ENCODE results near the gene SLC6A3. TPM values are rescaled to one million over a fixed set of nuclear protein-coding genes. Genes with fewer than 3 reads are reported as not detected.

Gene SLC6A3
- total and polyA plus RNA-seq, 2 donors (not counting 3 experiments of a cell fraction or from before 2014, with no cell fraction given), result not detected

DNA sequence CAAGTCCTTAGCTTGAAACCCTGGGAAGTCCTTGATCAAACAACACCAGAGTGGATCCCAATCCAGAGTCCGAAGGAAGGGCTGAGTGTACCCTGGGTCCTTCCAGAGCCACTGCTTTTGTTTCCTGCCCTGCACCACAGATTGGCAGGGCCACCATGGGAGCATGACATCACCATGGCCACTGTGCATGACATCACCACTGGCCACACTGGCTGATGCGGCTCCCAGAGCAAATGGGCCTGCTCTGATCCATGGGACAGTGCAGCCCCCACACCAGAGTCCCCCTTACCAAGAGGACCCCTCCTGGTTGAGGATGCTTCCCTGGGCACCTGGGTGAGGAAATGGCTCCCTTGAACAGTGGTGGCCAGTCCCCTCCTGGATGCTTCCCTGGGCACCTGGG lies 9.9 kb downstream of the SLC6A3 start:
- no peak for FAIRE-seq

More for the DNA sequence above, 9.9 kb downstream of the SLC6A3 start:
- BruUV-seq (replicated peaks), result no TSS peak
- intact Hi-C loops (cut with micrococcal nuclease) (no loop called here), dilution Hi-C loops (cut with MboI; ENCODE audit: extremely low pct_ligation_motif_present, low sequenced_read_pairs) (no loop called here)
- no peak for DNase-seq (ENCODE audit: low read depth, low spot score)
- no peak overlapping the region for H3K9ac ChIP-seq (replicated peaks; ENCODE audit: extremely low read depth, insufficient read depth, low read length)
- no peaks in the 10 kb centered on the region for H3K4me1 ChIP-seq (ENCODE audit: control insufficient read depth, extremely low read depth, insufficient read depth, low read length)
- H3K4me3 ChIP-seq (replicated peaks in 1 of 3; ENCODE audit: insufficient read depth in 1 of 3, low read depth in 1 of 3, low read length in 3 of 3), result no peak overlapping the region
- POLR2A ChIA-PET, result no interaction called here
- CTCF ChIA-PET, result no interaction called here
- H3K9me1 ChIP-seq (replicated peaks; ENCODE audit: control insufficient read depth, extremely low read depth, insufficient read depth, low read length), result no peaks in the 10 kb centered on the region
- no peaks in the 10 kb centered on the region for H3K27me3 ChIP-seq (ENCODE audit: control insufficient read depth in 2 of 2, insufficient read depth in 2 of 2, low read length in 2 of 2)
- no peak overlapping the region for H3K4me2 ChIP-seq (ENCODE audit: insufficient read depth, low read length)
- TF ChIP-seq POLR2A (IDR thresholded peaks at IDR 0.05; ENCODE audit: low read depth, low read length), result no peak
- TF ChIP-seq POLR2AphosphoS5 (IDR thresholded peaks at IDR 0.05; ENCODE audit: insufficient read depth, low read depth, low read length), result no peak
- no peak for TF ChIP-seq JUN (IDR thresholded peaks at IDR 0.05; ENCODE audit: borderline replicate concordance, insufficient read depth, insufficient read length, low read depth)
- TF ChIP-seq GATA2 (IDR thresholded peaks at IDR 0.05; ENCODE audit: insufficient read depth, insufficient read length, low read depth, low read length), result no peak
- no peak for TF ChIP-seq MYC (IDR thresholded peaks at IDR 0.05; ENCODE audit: low read depth, low read length)
- TF ChIP-seq, protein P1, sequence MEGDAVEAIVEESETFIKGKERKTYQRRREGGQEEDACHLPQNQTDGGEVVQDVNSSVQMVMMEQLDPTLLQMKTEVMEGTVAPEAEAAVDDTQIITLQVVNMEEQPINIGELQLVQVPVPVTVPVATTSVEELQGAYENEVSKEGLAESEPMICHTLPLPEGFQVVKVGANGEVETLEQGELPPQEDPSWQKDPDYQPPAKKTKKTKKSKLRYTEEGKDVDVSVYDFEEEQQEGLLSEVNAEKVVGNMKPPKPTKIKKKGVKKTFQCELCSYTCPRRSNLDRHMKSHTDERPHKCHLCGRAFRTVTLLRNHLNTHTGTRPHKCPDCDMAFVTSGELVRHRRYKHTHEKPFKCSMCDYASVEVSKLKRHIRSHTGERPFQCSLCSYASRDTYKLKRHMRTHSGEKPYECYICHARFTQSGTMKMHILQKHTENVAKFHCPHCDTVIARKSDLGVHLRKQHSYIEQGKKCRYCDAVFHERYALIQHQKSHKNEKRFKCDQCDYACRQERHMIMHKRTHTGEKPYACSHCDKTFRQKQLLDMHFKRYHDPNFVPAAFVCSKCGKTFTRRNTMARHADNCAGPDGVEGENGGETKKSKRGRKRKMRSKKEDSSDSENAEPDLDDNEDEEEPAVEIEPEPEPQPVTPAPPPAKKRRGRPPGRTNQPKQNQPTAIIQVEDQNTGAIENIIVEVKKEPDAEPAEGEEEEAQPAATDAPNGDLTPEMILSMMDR (IDR thresholded peaks at IDR 0.05; ENCODE audit: extremely low read depth in 1 of 2, insufficient read depth in 1 of 2, low read depth in 1 of 2, low read length in 2 of 2), result no peak
- no peak for TF ChIP-seq FOS (IDR thresholded peaks at IDR 0.05; ENCODE audit: borderline replicate concordance, insufficient read depth, low read length)
- no peak for TF ChIP-seq EZH2 (IDR thresholded peaks at IDR 0.05; ENCODE audit: borderline replicate concordance, low read depth, low read length, severe bottlenecking)
- TF ChIP-seq, protein P2, sequence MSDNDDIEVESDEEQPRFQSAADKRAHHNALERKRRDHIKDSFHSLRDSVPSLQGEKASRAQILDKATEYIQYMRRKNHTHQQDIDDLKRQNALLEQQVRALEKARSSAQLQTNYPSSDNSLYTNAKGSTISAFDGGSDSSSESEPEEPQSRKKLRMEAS (IDR thresholded peaks at IDR 0.05; ENCODE audit: insufficient read depth, insufficient read length), result no peak
- H3K9me3 ChIP-seq (replicated peaks; ENCODE audit: control insufficient read depth, insufficient read depth, low read length), result no peaks in the 10 kb centered on the region
- no peaks in the 10 kb centered on the region for H4K20me1 ChIP-seq (replicated peaks; ENCODE audit: control insufficient read depth, extremely low read depth, insufficient read depth, low read length)
- H3K36me3 ChIP-seq (ENCODE audit: control insufficient read depth in 2 of 2, extremely low read depth in 1 of 2, insufficient read depth in 2 of 2, low read length in 2 of 2), result no peaks in the 10 kb centered on the region
- no peak overlapping the region for H2AFZ ChIP-seq (ENCODE audit: low read depth, low read length)
- H3K79me2 ChIP-seq (ENCODE audit: control insufficient read depth, insufficient read depth, low read length), result no peaks in the 10 kb centered on the region
- H3K27ac ChIP-seq (ENCODE audit: insufficient read depth, low read depth, low read length), result no peak overlapping the region
